GM18520 (cell line): ENCODE measurements around the gene SNRNP25.
"Not testable (repeated sequence)": the region's sequence is repeated elsewhere in the genome, so short reads cannot be mapped to it uniquely, and the experiment has no call there.

Experiments
- ATAC-seq: cut with Tn5 transposase; IDR thresholded peaks from one replicate; pipeline ENCODE4 v1.9.1; 2021; ENCODE audit not compliant: unreplicated experiment

SNRNP25 gene

DNA sequence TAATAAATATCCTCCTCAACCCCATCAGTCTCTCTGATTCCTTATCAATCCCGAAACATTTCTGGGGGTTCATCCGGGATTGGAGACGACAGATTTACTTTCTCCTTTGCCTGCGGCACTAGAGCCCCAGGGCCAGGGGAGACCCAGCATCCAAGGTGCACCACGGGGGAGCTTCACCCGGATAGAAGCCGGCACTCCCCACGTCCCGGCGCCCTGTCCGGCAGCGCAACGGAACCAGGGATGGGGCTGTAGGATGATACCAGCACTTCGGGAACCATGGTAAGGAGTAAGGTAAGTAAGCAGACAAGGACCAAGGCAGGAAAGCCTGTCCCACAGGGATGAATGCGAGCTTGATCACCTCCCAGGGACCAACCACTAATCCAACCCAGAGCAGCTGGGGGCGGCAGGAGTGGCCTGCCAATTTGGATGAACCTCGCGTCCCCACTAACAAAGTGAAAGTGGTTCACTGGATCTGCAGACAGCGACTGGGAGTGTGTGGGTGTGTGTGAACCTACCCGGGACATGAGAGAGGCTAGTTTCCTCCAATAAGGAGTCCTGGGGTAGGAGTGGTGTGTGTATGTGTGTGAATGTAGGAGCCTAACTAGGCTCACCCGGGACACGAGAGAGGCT is 12.1 kb upstream of the SNRNP25 start:
- no peak for ATAC-seq

GRCh38 chr16:42069-42457 is 11.6 kb upstream of the SNRNP25 start:
- ATAC-seq: no peak

- ATAC-seq: no peak
Observed at GRCh38 chr16:42691-43090, 10.9 kb upstream of the SNRNP25 start.

- no peak for ATAC-seq
Observed at GRCh38 chr16:43294-43693, 10.3 kb upstream of the SNRNP25 start.

DNA sequence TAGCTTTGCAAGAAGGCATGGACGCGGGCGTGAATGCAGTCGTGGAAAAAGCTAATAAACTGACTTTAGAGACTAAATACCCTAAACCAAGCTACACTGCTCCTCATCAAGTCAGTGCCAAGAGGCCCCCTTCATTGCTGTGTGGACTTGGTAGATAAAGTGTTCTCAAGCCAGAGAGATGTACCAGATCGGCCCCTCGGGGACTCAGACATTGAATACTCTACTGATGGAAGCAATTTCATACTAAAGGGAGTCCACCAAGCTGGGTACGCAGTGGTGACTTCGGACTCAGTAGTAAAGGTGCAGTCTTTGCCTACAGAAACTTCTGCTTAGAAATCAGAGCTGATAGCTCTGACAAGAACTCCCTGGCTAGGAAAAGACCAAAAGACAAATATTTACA is 9.0 kb upstream of the SNRNP25 start:
- no peak for ATAC-seq

- ATAC-seq: no peak
Observed at GRCh38 chr16:45454-45853, 8.2 kb upstream of the SNRNP25 start.

DNA sequence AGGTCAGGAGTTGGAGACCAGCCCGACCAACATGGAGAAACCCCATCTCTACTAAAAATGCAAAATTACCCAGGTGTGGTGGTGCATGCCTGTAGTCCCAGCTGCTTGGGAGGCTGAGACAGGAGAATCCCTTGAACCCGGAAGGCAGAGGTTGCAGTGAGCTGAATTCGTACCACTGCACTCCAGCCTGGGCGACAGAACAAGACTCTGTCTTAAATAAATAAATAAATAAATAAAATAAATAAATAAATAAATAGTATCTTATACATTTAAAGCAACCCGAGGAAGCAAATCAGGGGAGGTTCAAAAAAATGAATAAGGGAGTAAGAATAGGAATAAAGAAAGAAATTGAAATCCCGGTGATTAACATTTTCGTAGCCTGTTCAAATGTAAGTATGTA is 7.1 kb upstream of the SNRNP25 start:
- ATAC-seq: not testable (repeated sequence)

- no peak for ATAC-seq
Observed at GRCh38 chr16:47234-47633, 6.4 kb upstream of the SNRNP25 start.

DNA sequence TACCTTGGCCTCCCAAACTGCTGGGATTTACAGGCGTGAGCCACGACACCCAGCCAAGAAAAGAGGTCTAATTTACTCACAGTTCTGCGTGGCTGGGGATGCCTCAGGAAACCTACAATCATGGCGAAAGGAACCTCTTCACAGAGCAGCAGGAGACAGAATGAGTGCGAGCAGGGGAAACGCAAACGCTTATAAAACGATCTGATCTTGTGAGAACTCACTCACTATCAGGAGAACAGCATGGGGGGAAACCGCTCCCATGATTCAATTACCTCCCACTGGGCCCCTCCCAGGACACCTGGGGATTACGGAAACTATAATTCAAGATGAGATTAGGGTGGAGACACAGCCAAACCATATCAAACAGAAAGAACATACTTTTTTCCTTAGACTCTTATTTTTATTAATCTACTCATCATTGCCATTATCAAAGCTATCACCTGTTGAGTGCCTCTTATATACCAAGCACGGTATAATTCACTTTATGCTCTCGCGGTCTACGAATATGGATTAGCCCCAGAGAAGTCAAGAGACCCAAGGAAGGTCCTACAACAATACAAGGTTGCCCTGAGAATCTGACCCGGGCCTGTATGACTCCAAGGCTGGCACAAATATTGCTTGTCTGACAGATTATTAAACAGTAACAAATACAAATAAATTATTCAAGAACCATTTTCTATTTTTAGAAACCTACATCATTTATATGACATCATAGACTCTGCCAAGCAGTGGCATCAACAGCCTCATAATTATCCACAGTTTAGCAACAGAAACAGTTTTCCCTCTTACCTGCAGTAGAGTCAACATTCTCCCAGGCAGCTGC is 2.6 kb upstream of the SNRNP25 start:
- ATAC-seq: no peak

DNA sequence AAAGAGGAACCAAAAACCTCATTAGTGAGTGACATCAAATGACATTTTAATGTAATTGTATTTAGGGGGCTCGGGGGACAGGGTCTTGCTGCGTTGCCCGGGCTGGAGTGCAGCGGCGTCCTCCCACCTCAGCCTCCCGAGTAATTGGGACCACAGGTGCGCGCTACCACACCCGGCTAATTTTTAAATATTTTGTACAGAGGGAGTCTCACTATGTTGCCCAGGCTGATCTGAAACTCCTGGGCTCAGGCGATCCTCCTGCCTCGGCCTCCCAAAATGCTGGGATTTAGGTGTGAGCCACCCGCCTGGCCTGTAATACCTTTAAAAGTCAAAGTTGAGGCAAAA is 581 bp downstream of the SNRNP25 start:
- ATAC-seq: no peak

- no peak for ATAC-seq
Observed at GRCh38 chr16:55571-56136, 2.0 kb downstream of the SNRNP25 start.

DNA sequence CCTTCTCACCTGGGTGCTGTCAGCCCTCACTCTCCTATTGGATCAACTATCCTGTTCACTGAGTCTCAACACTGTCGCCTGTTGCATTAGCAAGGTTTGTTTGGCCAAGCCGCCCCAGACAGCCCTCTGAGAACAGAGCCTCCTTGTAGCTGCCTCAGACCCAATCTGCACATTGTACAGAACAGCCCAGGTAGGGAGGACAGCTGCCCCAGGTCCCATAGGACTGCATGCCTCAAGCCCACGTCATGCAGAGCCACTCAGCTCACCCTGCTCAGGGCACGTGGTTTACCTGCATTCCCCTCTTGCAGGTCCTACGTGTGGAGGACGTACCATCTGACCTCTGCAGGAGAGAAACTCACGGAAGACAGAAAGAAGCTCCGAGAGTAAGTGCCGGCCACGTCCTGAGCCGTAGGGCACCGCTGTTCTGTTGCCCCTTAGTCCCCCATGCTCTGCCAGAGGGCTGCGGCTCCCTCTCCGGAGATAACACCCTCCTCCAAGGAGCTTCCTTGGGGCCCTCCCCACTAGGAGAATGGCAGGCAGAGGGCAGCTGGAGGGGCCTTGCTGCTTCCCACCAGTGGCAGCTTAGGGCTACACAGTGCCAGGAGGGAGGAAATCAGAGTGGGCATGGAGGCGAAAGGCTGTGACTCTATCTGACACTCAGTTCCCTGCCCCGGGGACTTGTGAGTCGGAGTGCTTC is 2.8 kb downstream of the SNRNP25 start:
- ATAC-seq: no peak

DNA sequence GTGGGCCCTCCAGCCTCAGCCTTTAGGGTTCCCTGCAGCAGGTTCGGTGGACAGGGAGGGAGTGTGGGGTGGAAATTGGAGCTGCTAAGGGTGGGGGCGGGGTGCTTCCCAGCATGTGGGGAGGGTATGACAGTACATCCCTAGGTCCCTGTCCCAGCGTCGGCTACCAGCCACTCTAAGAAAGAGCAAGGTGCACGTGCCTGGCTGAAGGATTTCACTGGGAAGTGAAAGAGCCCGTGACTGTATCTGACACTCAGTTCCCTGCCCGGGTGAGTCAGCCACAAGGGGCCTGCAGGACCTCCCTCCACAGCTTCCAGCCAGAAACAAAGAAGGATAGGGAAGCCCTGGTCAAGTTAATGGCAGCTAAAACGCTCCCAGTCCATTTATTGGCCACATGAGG is 4.1 kb downstream of the SNRNP25 start:
- ATAC-seq: no peak

DNA sequence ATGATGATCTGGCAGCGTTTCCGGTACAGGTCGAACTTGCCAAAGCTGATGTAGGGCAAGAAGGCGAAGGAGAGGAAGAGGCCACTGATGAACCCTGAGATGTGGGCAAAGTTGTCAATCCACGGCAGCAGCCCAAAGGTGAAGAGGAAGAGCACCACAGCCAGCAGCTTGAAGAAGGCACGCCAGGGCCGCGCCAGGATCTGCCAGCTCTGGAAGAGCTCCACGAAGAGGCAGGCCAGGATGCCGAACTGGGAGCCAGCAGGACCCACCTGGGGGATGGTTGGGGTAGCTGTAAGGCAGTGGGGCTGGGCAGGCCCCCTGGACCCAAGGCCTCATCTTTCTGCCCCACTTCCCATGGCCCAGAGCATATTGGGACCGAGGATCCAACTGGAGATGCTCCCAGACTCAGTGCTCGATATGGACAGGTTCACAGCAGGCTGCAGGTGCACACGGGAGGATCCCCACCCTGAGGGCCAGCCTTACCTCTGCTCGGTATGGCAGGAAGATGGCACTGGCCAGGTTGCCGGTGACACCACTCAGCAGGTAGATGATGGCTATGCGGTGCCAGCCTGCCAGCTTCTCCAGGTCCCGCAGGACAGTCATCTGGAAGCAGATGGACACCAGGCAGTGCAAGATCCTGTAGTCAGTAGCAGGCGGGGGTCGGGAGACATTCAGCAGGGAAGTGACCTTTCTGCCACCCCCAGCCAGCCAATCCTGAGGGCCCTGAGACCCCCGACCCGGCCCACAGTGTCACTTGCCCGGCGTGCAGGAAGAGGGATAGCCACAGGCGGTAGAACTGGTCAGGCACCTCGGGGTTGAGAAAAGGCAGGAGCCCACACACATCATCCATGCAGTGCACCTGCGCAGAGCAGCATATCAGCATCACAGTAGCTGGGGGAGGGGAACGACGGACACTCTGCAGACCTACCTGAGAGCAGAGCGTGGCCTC is 5.1 kb downstream of the SNRNP25 start:
- ATAC-seq: no peak

DNA sequence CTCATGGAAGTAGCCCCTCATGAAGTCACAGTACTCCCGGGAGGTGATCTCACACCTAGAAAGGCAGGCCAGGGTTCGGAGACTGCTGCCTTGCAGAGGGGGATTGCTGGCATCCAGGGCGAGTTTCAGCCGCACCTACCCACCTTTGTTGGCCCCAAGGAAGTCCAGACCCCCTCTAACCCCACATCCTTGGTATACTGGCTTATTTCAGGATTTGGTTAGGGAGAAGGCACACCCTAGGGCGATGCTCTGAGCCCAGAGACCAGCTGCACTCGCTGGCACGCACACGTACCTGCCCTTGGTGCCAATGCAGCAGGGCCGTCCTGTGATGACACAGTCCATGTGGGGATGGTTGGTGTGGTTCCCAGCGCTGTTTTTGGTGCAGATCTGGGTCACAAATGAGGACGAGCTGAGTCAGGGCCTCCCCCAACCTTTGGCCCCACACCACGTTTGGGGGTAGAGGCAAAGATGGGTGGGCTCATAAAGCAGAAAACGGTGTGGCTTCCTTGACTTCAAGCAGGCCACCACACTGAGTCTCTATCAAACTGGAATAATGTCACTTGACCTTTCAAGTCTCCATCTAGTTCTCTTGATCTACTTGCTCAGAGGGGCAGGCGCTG is 5.9 kb downstream of the SNRNP25 start:
- no peak for ATAC-seq

- no peak for ATAC-seq
Observed at GRCh38 chr16:60166-60565, 6.5 kb downstream of the SNRNP25 start.

DNA sequence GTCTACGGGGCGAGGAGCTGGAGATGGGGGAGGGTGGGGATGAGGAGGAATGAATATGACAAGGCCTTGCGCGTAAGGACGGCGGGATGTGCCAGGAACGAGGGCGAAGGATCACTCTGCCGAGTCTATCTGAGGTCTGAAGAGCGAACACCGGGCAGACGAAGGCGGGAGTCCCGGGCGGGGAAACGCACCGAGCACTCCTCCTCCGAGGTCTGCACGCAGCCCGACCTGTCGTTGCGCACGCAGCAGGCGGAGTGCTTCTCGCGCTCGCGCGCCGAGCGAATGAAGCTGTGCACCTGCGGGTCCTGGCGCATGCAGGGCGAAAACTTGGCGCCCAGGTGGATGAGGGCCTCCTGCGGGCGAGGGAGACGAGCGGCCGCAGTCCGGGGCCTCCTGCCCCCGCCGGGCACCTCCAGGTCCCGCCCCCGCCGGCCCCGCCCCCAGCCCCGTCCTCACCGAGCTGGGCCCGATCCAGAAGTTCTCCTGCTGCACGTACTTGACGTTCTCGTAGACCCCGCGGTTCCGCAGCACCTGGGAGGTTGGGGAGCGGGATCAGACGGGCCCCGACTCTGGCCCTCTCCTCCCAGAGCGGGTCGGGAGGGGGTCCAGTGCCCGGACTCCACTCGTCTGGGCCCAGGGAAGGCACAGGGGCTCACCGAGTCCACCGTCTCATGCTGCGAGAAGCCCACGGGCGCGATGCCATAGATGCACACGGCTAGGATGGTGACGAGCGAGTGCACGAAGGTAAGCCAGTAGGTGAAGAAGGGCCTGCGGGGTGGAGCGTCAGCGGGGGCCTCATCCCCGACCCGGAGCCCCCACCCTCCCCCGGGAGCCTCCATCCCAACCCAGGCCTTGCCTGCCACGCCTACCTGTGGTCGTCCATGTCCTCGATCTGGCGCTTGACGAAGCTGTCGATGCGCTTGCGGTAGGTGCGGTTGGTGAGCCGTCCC is 7.6 kb downstream of the SNRNP25 start:
- ATAC-seq: no peak

DNA sequence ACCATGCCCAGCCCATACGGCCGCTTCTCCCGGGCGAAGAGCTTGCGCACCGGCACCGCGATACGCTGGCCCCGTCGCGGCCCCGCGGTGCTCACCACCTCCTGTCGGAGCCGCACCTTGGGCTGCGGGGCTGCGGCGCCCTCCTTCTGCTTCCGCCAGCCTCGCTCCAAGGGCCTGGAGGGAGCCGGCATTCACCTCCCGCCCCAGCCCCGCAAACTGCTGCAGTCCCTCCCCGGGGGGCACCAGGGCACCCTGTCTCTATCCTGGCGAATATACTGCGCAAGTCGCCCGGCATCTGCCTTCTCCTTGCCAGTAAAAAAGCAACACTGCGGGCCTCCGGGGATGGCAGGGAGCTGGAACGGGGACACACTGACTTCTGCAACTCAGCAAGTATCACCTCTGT is 8.3 kb downstream of the SNRNP25 start:
- no peak for ATAC-seq

DNA sequence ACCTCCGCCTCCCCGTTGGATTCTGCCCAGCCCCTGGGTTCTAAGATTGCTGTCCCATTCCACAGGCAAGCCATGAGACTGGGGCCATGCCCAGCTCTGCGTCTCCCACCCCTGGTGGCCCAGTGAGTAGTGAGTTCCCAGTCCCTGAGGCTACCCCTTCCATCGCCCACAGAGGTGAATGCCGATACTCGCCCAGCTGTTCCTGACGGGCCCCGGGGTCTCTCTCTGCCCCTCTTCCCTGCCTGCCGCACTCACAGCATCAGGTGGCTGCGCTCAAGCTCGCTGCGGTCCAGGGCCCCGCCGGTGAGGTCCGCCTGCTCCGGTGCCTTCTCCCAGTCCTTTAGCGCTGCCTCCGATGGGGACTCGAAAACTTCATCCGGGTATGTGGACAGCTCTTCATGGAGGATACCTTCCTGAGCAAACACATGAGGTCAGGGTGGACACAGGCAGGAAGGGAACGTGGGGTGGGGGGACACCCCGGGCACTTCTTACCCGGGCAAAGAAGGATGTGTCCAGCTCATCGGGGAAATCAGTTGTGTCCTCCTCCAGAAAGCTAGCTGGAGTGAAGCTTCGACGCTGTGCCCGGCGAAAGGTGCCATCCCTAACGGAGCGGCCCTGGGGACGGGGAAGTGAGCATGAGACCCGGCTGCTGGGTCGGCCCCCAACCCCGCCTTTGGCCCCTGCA is 8.8 kb downstream of the SNRNP25 start:
- no peak for ATAC-seq
